VCaP (cell line): Measurements from ENCODE around the gene COPZ1.
A peak's percentile ranks its signal among the peaks of the same experiment; 100 is the strongest.

ENCODE experiments used
- H3K27ac ChIP-seq: fragments of 450-650 bp; 2 replicates; pipeline ENCODE4 v1.5.1; 2017
- TF ChIP-seq, protein P1 (sequence below): fragments of 450-650 bp; conservative IDR thresholded peaks from 2 replicates; pipeline ENCODE4 v1.5.1; 2017; ENCODE audit warnings: mild to moderate bottlenecking, moderate library complexity

The COPZ1 gene

GRCh38 chr12:54368709-54369596 is 44.0 kb downstream of the COPZ1 start:
- TF ChIP-seq, protein P1, sequence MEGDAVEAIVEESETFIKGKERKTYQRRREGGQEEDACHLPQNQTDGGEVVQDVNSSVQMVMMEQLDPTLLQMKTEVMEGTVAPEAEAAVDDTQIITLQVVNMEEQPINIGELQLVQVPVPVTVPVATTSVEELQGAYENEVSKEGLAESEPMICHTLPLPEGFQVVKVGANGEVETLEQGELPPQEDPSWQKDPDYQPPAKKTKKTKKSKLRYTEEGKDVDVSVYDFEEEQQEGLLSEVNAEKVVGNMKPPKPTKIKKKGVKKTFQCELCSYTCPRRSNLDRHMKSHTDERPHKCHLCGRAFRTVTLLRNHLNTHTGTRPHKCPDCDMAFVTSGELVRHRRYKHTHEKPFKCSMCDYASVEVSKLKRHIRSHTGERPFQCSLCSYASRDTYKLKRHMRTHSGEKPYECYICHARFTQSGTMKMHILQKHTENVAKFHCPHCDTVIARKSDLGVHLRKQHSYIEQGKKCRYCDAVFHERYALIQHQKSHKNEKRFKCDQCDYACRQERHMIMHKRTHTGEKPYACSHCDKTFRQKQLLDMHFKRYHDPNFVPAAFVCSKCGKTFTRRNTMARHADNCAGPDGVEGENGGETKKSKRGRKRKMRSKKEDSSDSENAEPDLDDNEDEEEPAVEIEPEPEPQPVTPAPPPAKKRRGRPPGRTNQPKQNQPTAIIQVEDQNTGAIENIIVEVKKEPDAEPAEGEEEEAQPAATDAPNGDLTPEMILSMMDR: peak; percentile 94
- peak overlapping the region; percentile 41; the same call in 1 of the 2 replicates for H3K27ac ChIP-seq

GRCh38 chr12:54369597-54370131 is 44.7 kb downstream of the COPZ1 start:
- H3K27ac ChIP-seq: peak overlapping the region; percentile 41; the same call in 1 of the 2 replicates
- TF ChIP-seq, protein P1: no peak

DNA sequence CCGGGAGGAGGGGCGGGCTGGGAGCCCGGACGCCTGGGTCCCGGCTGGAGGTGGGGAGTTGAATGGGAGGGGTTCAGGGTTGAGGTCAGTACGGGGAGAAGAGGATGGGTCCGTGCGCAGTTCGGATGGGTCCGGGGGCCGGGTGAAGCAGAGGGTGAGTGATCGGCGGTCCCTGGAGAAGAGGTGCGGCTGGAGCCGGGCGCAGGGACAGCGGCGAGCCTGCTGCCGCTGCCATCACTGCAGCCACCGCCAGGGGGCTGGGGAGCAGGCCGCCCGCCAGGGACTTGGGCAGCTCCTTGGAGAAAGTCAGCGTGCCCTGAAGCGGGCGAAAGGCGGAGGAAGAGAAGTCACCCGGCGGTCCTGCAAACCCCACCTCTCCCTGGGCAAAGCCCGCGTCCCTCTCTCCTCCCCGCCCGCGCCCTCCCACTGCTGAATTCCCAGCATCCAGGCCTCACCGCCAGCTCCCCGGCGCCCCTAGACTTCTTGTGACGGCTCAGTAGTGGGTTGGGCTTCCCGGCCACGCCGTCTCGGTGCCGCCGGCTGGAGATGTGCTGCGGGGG is 45.3 kb downstream of the COPZ1 start:
- H3K27ac ChIP-seq: peak overlapping the region; percentile 41; the same call in 1 of the 2 replicates

GRCh38 chr12:54371328-54372112 is 46.6 kb downstream of the COPZ1 start:
- peak overlapping the region; percentile 54 for H3K27ac ChIP-seq
- TF ChIP-seq, protein P1: no peak

More for the DNA sequence above, 45.3 kb downstream of the COPZ1 start:
- TF ChIP-seq, protein P1: peak; percentile 96

GRCh38 chr12:54372113-54372806 is 47.3 kb downstream of the COPZ1 start:
- H3K27ac ChIP-seq: peak overlapping the region; percentile 54

GRCh38 chr12:54373649-54374561 is 49.0 kb downstream of the COPZ1 start:
- TF ChIP-seq, protein P1: no peak
- no peak overlapping the region for H3K27ac ChIP-seq

More at GRCh38 chr12:54372113-54372806, 47.3 kb downstream of the COPZ1 start:
- TF ChIP-seq, protein P1: no peak
